WTC11 (cell line): ENCODE measurements around the gene PTPRT. TPM values are rescaled to one million over a fixed set of nuclear protein-coding genes. Genes with fewer than 3 reads are reported as not detected.

ENCODE experiments used
- ATAC-seq: fragments of 200-7000 bp; cut with Tn5 transposase; 2 replicates; pipeline ENCODE4 v1.10.0; 2021; ENCODE audit warnings: mild to moderate bottlenecking, moderate library complexity
- CTCF ChIA-PET: fragments of 300-600 bp; sonication (Branson Sonifier 250); formaldehyde crosslinking; loops from one replicate; lab custom pipeline; 2021; ENCODE audit warnings: antibody characterized with exemption; lab: Charles Lee
- POLR2A ChIA-PET: fragments of 350-600 bp; sonication (Branson Sonifier 250); formaldehyde crosslinking; loops from one replicate; lab custom pipeline; 2021; ENCODE audit warnings: antibody characterized with exemption; lab: Charles Lee
- DNase-seq: peaks from one replicate; pipeline ENCODE4 v3.0.0; 2021; ENCODE audit warnings: low spot score
- H3K27ac Mint-ChIP-seq: 2 replicates; pipeline ENCODE4 v1.8.0; 2021; ENCODE audit warnings: mixed read lengths
- H3K27me3 Mint-ChIP-seq: 2 replicates; pipeline ENCODE4 v1.8.0; 2021; ENCODE audit warnings: low read depth, mild to moderate bottlenecking, moderate library complexity, mixed read lengths
- H3K36me3 Mint-ChIP-seq: 2 replicates; pipeline ENCODE4 v1.8.0; 2021; ENCODE audit warnings: mixed read lengths
- H3K4me1 Mint-ChIP-seq: 2 replicates; pipeline ENCODE4 v1.8.0; 2022; ENCODE audit warnings: mixed read lengths
- H3K4me3 Mint-ChIP-seq: 2 replicates; pipeline ENCODE4 v1.8.0; 2021; ENCODE audit warnings: mild to moderate bottlenecking, moderate library complexity, mixed read lengths
- H3K9me3 Mint-ChIP-seq: 2 replicates; pipeline ENCODE4 v1.8.0; 2021; ENCODE audit warnings: mixed read lengths
- CREM ChIP-seq: sonication (generic); formaldehyde crosslinking; IDR thresholded peaks from 2 replicates; pipeline ENCODE4 v1.8.1; 2022; ENCODE audit warnings: mild to moderate bottlenecking, missing genetic modification reagents, moderate library complexity
- ESRRA ChIP-seq: sonication (generic); formaldehyde crosslinking; IDR thresholded peaks from 2 replicates; pipeline ENCODE4 v1.8.1; 2022; ENCODE audit warnings: mild to moderate bottlenecking, missing genetic modification reagents, borderline replicate concordance
- GABPB1 ChIP-seq: sonication (generic); formaldehyde crosslinking; IDR thresholded peaks from 2 replicates; pipeline ENCODE4 v1.8.1; 2023; ENCODE audit warnings: mild to moderate bottlenecking, missing genetic modification reagents
- GRHL2 ChIP-seq: fragments of 250-450 bp; sonication (Bioruptor Pico); IDR thresholded peaks from 2 replicates; pipeline ENCODE4 v1.8.0; 2022; ENCODE audit warnings: mild to moderate bottlenecking, moderate library complexity; ENCODE audit not compliant: insufficient replicate concordance, severe bottlenecking
- JAZF1 ChIP-seq: fragments of 250-450 bp; sonication (Bioruptor Pico); IDR thresholded peaks from 2 replicates; pipeline ENCODE4 v1.9.0; 2021; ENCODE audit warnings: moderate library complexity, mild to moderate bottlenecking, inconsistent platforms
- JUN ChIP-seq: sonication (generic); formaldehyde crosslinking; IDR thresholded peaks from 2 replicates; pipeline ENCODE4 v1.8.0; 2023; ENCODE audit warnings: mild to moderate bottlenecking, missing genetic modification reagents
- MXD4 ChIP-seq: fragments of 250-450 bp; sonication (Bioruptor Pico); IDR thresholded peaks from 2 replicates; pipeline ENCODE4 v1.8.0; 2021; ENCODE audit warnings: mild to moderate bottlenecking, moderate library complexity, borderline replicate concordance
- MYBL2 ChIP-seq: sonication (generic); formaldehyde crosslinking; IDR thresholded peaks from 2 replicates; pipeline ENCODE4 v1.8.1; 2023; ENCODE audit warnings: mild to moderate bottlenecking, moderate library complexity, missing genetic modification reagents
- NFYB ChIP-seq: sonication (generic); formaldehyde crosslinking; conservative IDR thresholded peaks from 2 replicates; pipeline ENCODE4 v1.8.0; 2022; ENCODE audit warnings: low read depth, missing genetic modification reagents
- NR1H2 ChIP-seq: sonication (generic); formaldehyde crosslinking; IDR thresholded peaks from 2 replicates; pipeline ENCODE4 v1.9.0; 2021; ENCODE audit warnings: mild to moderate bottlenecking, moderate library complexity, missing genetic modification reagents
- RELA ChIP-seq: sonication (generic); formaldehyde crosslinking; IDR thresholded peaks from 2 replicates; pipeline ENCODE4 v1.8.1; 2022; ENCODE audit warnings: missing genetic modification reagents, mild to moderate bottlenecking, borderline replicate concordance
- TEAD1 ChIP-seq: sonication (generic); formaldehyde crosslinking; IDR thresholded peaks from 2 replicates; pipeline ENCODE4 v1.8.0; 2022; ENCODE audit warnings: mild to moderate bottlenecking, missing genetic modification reagents
- TEAD4 ChIP-seq: sonication (generic); formaldehyde crosslinking; IDR thresholded peaks from 2 replicates; pipeline ENCODE4 v1.8.0; 2022; ENCODE audit warnings: mild to moderate bottlenecking, missing genetic modification reagents
- TP53 ChIP-seq: sonication (generic); formaldehyde crosslinking; IDR thresholded peaks from 2 replicates; pipeline ENCODE4 v1.8.1; 2023; ENCODE audit warnings: mild to moderate bottlenecking, missing genetic modification reagents
- ZBTB21 ChIP-seq: sonication (generic); formaldehyde crosslinking; IDR thresholded peaks from 2 replicates; pipeline ENCODE4 v1.8.1; 2023; ENCODE audit warnings: mild to moderate bottlenecking, missing genetic modification reagents, borderline replicate concordance
- ZNF396 ChIP-seq: fragments of 250-450 bp; sonication (Bioruptor Pico); IDR thresholded peaks from 2 replicates; pipeline ENCODE4 v1.8.0; 2021; ENCODE audit warnings: mild to moderate bottlenecking, moderate library complexity, borderline replicate concordance
- ZNF512 ChIP-seq: sonication (generic); formaldehyde crosslinking; IDR thresholded peaks from 2 replicates; pipeline ENCODE4 v1.8.1; 2022; ENCODE audit warnings: missing genetic modification reagents, borderline replicate concordance
- ZNF671 ChIP-seq: fragments of 250-450 bp; sonication (Bioruptor Pico); IDR thresholded peaks from 2 replicates; pipeline ENCODE4 v1.8.0; 2021; ENCODE audit warnings: mild to moderate bottlenecking
- total RNA-seq: library from RNA; stranded (reverse); gene quantifications from 3 replicates; pipeline ENCODE4 v1.2.3, GENCODE V29; 2021
- TF ChIP-seq, protein P1 (sequence below): fragments of 250-450 bp; sonication (Bioruptor Pico); IDR thresholded peaks from 2 replicates; pipeline ENCODE4 v1.9.0; 2021; ENCODE audit warnings: mild to moderate bottlenecking
- TF ChIP-seq, protein P2 (sequence below): fragments of 250-450 bp; sonication (Bioruptor Pico); IDR thresholded peaks from 2 replicates; pipeline ENCODE4 v1.8.0; 2021; ENCODE audit warnings: mild to moderate bottlenecking
- TF ChIP-seq, protein P3 (sequence below): sonication (generic); formaldehyde crosslinking; IDR thresholded peaks from 2 replicates; pipeline ENCODE4 v1.8.1; 2023; ENCODE audit warnings: mild to moderate bottlenecking, missing genetic modification reagents
- TF ChIP-seq, protein P4 (sequence below): sonication (generic); formaldehyde crosslinking; IDR thresholded peaks from 2 replicates; pipeline ENCODE4 v1.8.0; 2023; ENCODE audit warnings: mild to moderate bottlenecking, missing genetic modification reagents

PTPRT gene
- total RNA-seq, 1 experiment from 2014 or later: 1.1 TPM

DNA sequence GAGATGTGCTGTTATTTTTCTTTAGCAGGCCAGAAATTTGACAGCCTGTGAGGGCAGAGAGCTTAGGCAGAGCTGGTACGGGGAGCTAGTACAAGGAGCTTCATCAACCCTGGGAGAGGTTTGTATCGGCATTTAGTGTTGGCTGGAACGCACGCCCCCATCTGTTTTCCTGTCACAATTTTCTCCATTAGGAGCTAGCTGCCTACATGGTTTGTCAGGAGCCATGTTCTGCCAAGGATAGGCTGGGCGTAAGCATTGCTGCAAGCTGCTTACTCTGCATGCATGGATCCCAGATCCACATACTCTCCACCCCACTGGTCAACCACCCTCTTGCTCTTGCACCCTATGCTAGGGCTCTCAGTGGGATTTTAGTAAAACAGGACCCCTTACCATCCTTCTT, 1122.5 kb downstream of the PTPRT start:
- H3K4me1 Mint-ChIP-seq: no peaks in the 10 kb centered on the region
- DNase-seq: no peak
- no peaks in the 10 kb centered on the region; the same call in 1 of the 2 replicates for H3K27me3 Mint-ChIP-seq
- ATAC-seq: no peak
- POLR2A ChIA-PET: no interaction called here
- no peak overlapping the region for H3K27ac Mint-ChIP-seq
- TF ChIP-seq TP53 (CRISPR knock-in tag) (no peak), JAZF1 (CRISPR knock-in tag) (no peak), ZNF396 (no peak), ZNF671 (CRISPR knock-in tag) (no peak), TEAD4 (no peak), ESRRA (CRISPR knock-in tag) (no peak)
- TF ChIP-seq, protein P1, sequence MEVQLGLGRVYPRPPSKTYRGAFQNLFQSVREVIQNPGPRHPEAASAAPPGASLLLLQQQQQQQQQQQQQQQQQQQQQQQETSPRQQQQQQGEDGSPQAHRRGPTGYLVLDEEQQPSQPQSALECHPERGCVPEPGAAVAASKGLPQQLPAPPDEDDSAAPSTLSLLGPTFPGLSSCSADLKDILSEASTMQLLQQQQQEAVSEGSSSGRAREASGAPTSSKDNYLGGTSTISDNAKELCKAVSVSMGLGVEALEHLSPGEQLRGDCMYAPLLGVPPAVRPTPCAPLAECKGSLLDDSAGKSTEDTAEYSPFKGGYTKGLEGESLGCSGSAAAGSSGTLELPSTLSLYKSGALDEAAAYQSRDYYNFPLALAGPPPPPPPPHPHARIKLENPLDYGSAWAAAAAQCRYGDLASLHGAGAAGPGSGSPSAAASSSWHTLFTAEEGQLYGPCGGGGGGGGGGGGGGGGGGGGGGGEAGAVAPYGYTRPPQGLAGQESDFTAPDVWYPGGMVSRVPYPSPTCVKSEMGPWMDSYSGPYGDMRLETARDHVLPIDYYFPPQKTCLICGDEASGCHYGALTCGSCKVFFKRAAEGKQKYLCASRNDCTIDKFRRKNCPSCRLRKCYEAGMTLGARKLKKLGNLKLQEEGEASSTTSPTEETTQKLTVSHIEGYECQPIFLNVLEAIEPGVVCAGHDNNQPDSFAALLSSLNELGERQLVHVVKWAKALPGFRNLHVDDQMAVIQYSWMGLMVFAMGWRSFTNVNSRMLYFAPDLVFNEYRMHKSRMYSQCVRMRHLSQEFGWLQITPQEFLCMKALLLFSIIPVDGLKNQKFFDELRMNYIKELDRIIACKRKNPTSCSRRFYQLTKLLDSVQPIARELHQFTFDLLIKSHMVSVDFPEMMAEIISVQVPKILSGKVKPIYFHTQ (CRISPR knock-in tag): no peak
- H3K4me3 Mint-ChIP-seq: no peak overlapping the region
- no peaks in the 10 kb centered on the region for H3K9me3 Mint-ChIP-seq
- CTCF ChIA-PET: interaction anchor here (1.1 kb wide), 1 partner anchor 10 kb away, joined by 3 read pairs; no protein-coding TSS in a partner anchor
- no peaks in the 10 kb centered on the region for H3K36me3 Mint-ChIP-seq

DNA sequence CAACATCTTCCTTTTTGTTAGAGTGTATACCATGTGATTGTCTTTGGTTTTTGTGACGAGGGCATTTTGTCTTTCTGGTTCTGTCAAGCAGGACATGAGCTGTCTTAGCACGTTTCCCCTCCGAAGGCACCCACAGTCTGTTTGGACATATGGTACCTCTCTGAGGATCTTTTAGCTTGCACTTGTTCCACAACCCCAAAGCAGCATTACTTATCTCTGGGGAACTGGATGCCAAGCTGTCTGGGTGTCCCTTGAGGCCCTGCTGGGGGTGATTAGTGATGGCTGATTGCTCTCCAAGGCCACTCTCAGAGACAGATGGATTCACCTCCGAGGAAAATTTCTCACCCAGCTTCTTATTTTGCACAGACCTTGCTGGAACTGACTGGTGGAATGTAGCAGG, 1126.6 kb downstream of the PTPRT start:
- DNase-seq: no peak
- TF ChIP-seq, protein P2, sequence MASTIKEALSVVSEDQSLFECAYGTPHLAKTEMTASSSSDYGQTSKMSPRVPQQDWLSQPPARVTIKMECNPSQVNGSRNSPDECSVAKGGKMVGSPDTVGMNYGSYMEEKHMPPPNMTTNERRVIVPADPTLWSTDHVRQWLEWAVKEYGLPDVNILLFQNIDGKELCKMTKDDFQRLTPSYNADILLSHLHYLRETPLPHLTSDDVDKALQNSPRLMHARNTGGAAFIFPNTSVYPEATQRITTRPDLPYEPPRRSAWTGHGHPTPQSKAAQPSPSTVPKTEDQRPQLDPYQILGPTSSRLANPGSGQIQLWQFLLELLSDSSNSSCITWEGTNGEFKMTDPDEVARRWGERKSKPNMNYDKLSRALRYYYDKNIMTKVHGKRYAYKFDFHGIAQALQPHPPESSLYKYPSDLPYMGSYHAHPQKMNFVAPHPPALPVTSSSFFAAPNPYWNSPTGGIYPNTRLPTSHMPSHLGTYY (CRISPR knock-in tag): no peak
- TF ChIP-seq ZBTB21 (CRISPR knock-in tag) (no peak), RELA (CRISPR knock-in tag) (no peak), ZNF512 (CRISPR knock-in tag) (no peak), GABPB1 (CRISPR knock-in tag) (no peak), GRHL2 (CRISPR knock-in tag) (no peak), CREM (no peak)
- TF ChIP-seq, protein P3, sequence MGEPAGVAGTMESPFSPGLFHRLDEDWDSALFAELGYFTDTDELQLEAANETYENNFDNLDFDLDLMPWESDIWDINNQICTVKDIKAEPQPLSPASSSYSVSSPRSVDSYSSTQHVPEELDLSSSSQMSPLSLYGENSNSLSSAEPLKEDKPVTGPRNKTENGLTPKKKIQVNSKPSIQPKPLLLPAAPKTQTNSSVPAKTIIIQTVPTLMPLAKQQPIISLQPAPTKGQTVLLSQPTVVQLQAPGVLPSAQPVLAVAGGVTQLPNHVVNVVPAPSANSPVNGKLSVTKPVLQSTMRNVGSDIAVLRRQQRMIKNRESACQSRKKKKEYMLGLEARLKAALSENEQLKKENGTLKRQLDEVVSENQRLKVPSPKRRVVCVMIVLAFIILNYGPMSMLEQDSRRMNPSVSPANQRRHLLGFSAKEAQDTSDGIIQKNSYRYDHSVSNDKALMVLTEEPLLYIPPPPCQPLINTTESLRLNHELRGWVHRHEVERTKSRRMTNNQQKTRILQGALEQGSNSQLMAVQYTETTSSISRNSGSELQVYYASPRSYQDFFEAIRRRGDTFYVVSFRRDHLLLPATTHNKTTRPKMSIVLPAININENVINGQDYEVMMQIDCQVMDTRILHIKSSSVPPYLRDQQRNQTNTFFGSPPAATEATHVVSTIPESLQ: no peak
- Mint-ChIP-seq H3K27ac (no peak overlapping the region), H3K4me3 (no peak overlapping the region), H3K4me1 (no peaks in the 10 kb centered on the region), H3K9me3 (peaks cover 6% of the 10 kb centered on the region; the same call in 1 of the 2 replicates), H3K36me3 (no peaks in the 10 kb centered on the region), H3K27me3 (no peaks in the 10 kb centered on the region; the same call in 1 of the 2 replicates)
- no peak for ATAC-seq
- POLR2A ChIA-PET: no interaction called here
- CTCF ChIA-PET: interaction anchor here (1.4 kb wide), 1 partner anchor 27 kb away, joined by 4 read pairs; no protein-coding TSS in a partner anchor

- no peak for DNase-seq
- ChIA-PET POLR2A (no interaction called here), CTCF (no interaction called here)
- ATAC-seq: no peak
- H3K4me1 Mint-ChIP-seq: no peaks in the 10 kb centered on the region
- no peak overlapping the region for H3K4me3 Mint-ChIP-seq
- no peaks in the 10 kb centered on the region for H3K36me3 Mint-ChIP-seq
- H3K9me3 Mint-ChIP-seq: no peaks in the 10 kb centered on the region
- H3K27me3 Mint-ChIP-seq: no peaks in the 10 kb centered on the region; the same call in 1 of the 2 replicates
- no peak overlapping the region for H3K27ac Mint-ChIP-seq
- TF ChIP-seq MYBL2: no peak
- TF ChIP-seq JUN (CRISPR knock-in tag): no peak
- no peak for TF ChIP-seq NR1H2 (CRISPR knock-in tag)
- TF ChIP-seq MXD4 (CRISPR knock-in tag): no peak
- no peak for TF ChIP-seq TEAD1 (CRISPR knock-in tag)
- TF ChIP-seq, protein P4, sequence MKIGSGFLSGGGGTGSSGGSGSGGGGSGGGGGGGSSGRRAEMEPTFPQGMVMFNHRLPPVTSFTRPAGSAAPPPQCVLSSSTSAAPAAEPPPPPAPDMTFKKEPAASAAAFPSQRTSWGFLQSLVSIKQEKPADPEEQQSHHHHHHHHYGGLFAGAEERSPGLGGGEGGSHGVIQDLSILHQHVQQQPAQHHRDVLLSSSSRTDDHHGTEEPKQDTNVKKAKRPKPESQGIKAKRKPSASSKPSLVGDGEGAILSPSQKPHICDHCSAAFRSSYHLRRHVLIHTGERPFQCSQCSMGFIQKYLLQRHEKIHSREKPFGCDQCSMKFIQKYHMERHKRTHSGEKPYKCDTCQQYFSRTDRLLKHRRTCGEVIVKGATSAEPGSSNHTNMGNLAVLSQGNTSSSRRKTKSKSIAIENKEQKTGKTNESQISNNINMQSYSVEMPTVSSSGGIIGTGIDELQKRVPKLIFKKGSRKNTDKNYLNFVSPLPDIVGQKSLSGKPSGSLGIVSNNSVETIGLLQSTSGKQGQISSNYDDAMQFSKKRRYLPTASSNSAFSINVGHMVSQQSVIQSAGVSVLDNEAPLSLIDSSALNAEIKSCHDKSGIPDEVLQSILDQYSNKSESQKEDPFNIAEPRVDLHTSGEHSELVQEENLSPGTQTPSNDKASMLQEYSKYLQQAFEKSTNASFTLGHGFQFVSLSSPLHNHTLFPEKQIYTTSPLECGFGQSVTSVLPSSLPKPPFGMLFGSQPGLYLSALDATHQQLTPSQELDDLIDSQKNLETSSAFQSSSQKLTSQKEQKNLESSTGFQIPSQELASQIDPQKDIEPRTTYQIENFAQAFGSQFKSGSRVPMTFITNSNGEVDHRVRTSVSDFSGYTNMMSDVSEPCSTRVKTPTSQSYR (CRISPR knock-in tag): no peak
- no peak for TF ChIP-seq NFYB (CRISPR knock-in tag)
Measured at GRCh38 chr20:42053350-42053749, 1136.4 kb downstream of the PTPRT start.
